HepG2 (cell line): ENCODE data around the gene USP25.

Experiments used
- CTCF ChIP-seq: sonication (generic); formaldehyde crosslinking; IDR thresholded peaks from 2 replicates; pipeline ENCODE4 v1.5.0; 2020; ENCODE audit warnings: mild to moderate bottlenecking, missing genetic modification reagents, moderate library complexity
- TCF7 ChIP-seq: sonication (generic); IDR thresholded peaks from 2 replicates; pipeline ENCODE4 v1.6.1; 2016; ENCODE audit warnings: antibody characterized with exemption, low read depth
- ZNF33B ChIP-seq: sonication (generic); formaldehyde crosslinking; IDR thresholded peaks from 2 replicates; pipeline ENCODE4 v1.5.1; 2020; ENCODE audit warnings: mild to moderate bottlenecking, missing genetic modification reagents

GRCh38 chr21:15928686-15929425 is 199.1 kb downstream of the USP25 start:
- TF ChIP-seq CTCF, result no peak
- no peak for TF ChIP-seq TCF7
- no peak for TF ChIP-seq ZNF33B (CRISPR knock-in tag)
